Urothelium cell line (cell line): ENCODE results near the gene PRKN.

Source experiments
- DNase-seq: peaks from one replicate; pipeline ENCODE4 v3.0.0; 2011; ENCODE audit warnings: low spot score, mixed read lengths
- FAIRE-seq: peaks from 2 replicates; lab custom pipeline; 2011; peaks lifted over from hg19 to GRCh38; lab: Jason Lieb, UNC

Gene PRKN

DNA sequence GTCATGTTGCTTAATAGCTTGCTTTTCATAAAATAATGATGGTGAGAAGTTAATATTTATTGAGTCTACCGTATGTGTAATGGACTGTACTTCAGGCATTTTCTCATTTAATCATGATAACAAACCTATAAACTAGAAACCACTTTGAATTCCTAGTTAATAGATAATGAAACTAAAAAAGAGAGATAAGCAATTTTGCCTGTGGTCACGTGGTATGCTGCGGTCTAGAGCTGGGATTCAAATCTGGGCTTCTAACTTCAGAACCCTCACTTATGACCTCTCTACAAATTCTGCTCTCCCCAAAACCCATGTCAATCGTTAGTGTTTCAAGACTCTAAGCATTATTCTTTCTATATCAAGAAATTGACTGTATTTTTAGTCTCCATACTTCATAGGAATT lies 700.7 kb downstream of the PRKN start:
- DNase-seq = no peak
- FAIRE-seq = no peak

DNA sequence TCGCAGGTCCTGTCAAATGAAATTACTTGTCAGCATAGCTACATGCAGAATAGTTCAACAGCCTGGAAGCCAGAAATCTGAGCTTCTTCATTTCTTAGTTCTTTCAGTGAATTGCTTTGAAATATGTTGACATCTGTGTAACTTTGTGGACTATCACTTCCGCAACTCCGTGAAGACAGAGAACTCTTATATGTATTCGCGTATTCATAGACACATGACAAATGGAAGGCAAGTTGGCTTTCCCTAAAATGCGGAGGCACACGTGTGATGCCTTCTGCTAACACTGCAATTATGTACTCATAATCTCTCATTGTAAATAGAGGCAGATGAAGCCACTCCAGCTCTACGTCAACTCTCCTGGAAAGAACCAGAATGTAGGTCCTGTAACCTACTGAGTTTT lies 701.5 kb downstream of the PRKN start:
- DNase-seq (no peak), FAIRE-seq (no peak)

- FAIRE-seq (no peak), DNase-seq (no peak)
Observed at GRCh38 chr6:162019349-162019748, 708.2 kb downstream of the PRKN start.

- no peak for DNase-seq
- no peak for FAIRE-seq
Observed at GRCh38 chr6:162017536-162017935, 710.0 kb downstream of the PRKN start.

GRCh38 chr6:162014069-162014811 lies 713.3 kb downstream of the PRKN start:
- DNase-seq (no peak), FAIRE-seq (no peak)

DNA sequence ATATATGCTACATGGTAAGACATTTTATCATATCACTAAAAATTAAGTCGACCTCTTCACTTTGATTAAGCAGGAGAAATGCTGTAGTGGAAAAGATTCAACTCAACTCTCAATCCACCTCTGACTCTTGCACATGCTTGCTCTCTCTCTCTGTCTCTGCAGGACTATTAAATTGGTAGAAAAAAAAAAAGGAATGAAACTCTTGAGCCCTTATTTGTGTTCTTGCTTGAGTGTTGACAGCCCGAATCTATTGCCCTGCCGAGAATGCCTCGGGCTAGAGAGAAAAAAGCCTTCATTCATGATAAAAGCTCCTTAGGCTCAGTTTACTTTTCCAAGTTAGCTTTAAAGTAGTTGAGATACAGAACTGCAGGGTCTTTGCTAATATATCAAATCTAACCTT lies 722.2 kb downstream of the PRKN start:
- no peak for DNase-seq
- no peak for FAIRE-seq

GRCh38 chr6:161996783-161997182 lies 730.8 kb downstream of the PRKN start:
- FAIRE-seq (no peak), DNase-seq (no peak)

DNA sequence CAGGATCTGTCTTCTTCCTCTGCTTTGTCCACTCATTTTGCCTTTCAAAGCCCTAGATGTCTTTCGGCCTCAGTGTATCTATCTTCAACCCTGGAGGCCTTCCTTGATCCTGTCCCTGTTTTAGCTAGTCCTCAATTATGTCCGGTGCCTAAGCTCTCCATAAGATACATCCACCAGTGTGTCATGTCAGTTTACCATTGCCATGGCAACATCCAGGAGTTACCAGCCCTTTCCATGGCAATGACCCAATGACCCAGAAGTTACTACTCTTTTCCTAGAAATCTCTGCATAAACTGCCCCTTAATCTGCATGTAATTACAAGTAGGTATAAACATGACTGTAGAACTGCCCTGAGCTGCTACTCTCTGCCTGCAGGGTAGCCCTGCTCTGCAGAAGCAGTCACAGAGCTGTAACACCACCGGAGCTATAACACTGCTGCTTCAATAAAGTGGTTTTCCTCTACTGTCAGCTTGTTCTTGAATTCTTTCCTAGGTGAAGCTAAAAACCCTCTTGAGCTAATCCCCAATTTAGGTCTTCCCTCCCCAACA lies 741.6 kb downstream of the PRKN start:
- FAIRE-seq = no peak
- DNase-seq = no peak

- no peak for DNase-seq
- no peak for FAIRE-seq
Observed at GRCh38 chr6:161984713-161985112, 742.9 kb downstream of the PRKN start.

- FAIRE-seq (no peak), DNase-seq (no peak)
Observed at GRCh38 chr6:161976553-161976952, 751.0 kb downstream of the PRKN start.

GRCh38 chr6:161973064-161973463 lies 754.5 kb downstream of the PRKN start:
- no peak for FAIRE-seq
- no peak for DNase-seq

- DNase-seq (no peak), FAIRE-seq (no peak)
Observed at GRCh38 chr6:161971043-161971442, 756.5 kb downstream of the PRKN start.

DNA sequence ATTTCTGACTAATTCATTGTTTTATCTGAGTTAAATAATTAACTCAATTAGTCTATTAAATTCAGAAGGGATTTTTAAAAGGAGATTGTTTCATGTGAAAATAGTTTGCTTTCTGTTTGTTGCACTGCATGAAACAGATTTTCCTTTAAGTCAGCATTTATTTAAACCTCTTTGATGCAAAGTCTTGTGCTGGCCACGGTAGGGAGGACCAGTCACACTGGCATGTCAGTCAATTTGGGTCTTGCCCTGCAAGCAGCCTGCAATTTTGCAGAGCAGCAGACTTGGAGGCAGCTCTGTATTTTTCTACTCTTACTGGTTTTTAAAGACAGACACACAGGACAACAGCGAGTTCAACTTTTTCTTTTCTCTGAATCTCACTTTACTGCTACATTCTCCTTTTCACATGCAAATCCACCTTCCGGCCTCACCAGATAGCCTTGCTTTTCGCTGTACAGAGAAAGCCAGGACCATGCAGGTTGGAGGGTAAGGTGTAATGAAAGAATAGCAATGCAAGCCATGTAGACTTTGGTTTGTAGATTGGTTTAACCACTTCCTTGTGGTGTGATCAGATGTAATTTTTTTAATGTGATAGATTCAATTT lies 763.8 kb downstream of the PRKN start:
- no peak for FAIRE-seq
- DNase-seq = no peak

- DNase-seq (no peak), FAIRE-seq (no peak)
Observed at GRCh38 chr6:161963181-161963580, 764.4 kb downstream of the PRKN start.

DNA sequence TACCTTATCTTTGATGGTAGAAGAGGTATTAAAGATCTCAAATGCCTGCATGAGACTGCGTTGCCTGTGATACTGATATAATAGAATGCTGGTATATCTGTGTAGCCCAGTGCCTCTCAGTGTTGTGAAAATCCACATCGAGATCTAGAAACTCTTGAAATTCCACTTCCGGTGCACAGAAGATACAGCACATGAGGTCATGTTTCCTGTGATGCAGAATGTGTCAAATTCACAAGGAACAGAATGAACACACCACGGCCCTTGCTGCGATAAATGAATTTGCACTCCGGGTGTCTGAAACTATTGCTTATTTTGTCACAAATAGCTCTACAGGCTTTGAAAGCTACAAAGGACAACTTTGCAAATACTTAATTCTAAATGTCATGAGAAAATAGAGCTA lies 765.8 kb downstream of the PRKN start:
- FAIRE-seq (no peak), DNase-seq (no peak)

- no peak for DNase-seq
- FAIRE-seq = no peak
Observed at GRCh38 chr6:161961046-161961445, 766.5 kb downstream of the PRKN start.

DNA sequence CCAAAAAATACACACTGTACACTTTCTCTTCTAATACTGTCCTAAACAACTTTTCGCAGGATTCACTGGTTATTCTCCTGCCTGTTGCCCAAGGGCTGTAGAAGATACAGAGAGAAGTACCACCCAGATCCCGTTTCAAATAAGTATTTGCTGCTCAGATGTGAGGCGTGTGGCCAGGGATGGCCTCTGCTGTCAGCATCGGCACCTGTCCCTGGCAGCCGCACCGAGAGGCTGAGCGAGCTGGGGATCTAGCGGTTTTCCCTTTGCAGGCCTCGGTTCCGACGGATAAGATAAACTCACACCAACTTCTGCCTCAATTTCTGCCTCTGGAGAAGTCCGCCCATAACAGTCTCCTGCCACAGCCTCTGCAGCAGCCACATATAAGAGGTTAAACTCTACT lies 768.5 kb downstream of the PRKN start:
- no peak for FAIRE-seq
- no peak for DNase-seq

GRCh38 chr6:161956082-161956481 lies 771.5 kb downstream of the PRKN start:
- DNase-seq (no peak), FAIRE-seq (no peak)

GRCh38 chr6:161954699-161955276 lies 772.8 kb downstream of the PRKN start:
- no peak for FAIRE-seq
- no peak for DNase-seq

GRCh38 chr6:161954077-161954476 lies 773.5 kb downstream of the PRKN start:
- DNase-seq = no peak
- no peak for FAIRE-seq

DNA sequence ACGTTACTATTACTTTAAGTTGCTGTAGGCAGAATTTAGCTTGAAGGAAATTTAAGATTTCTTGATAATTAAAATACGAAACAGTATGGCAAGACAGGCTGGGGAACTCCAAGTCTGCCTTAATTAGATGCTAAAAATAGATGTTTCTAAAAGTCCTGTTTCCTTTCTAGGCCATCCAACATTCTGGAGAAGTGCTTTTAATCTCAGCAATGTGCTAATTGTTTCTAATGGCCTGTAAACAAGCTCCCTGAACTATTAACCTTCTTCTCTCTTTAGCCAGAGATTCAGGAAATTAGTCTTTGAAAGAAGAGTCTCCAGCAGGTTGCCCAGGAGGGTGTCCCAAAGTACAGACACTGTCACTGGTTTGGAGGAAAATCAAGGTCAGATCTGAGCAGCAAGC lies 776.4 kb downstream of the PRKN start:
- FAIRE-seq (no peak), DNase-seq (no peak)

DNA sequence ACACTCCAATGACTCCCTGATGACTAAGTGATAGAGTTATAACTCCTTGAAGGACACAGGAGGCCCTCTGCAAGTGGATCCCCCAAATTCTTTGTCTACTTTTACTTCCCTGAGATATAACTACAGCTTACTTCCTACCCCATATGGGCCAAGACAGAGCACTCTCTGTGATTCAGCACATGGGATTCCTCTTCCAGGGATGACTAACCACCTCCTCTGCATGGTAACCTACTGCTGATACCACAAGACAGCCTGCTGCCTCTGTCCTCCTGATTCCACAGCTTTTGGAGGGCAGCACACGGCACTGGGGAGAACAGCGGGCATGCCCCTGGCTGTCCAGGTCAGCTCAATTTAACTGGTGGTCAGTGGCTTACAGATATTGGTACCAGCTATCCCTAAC lies 778.0 kb downstream of the PRKN start:
- no peak for FAIRE-seq
- no peak for DNase-seq
